ENCODE results near the gene SMAD7. TPM values are rescaled to one million over a fixed set of nuclear protein-coding genes. Genes with fewer than 3 reads are reported as not detected.

SMAD7 gene
- total RNA-seq: 12.1 and 19.4 TPM in 2 replicates

GRCh38 chr18:48950536-48951447, at the start of gene SMAD7:
Gene SMAD7, minus strand, starts transcription at chr18:48950965. Its CDS starts 541 bp downstream, at chr18:48950424.

